GM18498 (cell line): ENCODE data around the gene TGOLN2.
"Not testable (repeated sequence)": the region's sequence is repeated elsewhere in the genome, so short reads cannot be mapped to it uniquely, and the experiment has no call there.

ENCODE experiments used
- ATAC-seq: cut with Tn5 transposase; IDR thresholded peaks from one replicate; pipeline ENCODE4 v1.9.1; 2021; ENCODE audit warnings: mild to moderate bottlenecking, moderate library complexity; ENCODE audit not compliant: unreplicated experiment

TGOLN2 gene

DNA sequence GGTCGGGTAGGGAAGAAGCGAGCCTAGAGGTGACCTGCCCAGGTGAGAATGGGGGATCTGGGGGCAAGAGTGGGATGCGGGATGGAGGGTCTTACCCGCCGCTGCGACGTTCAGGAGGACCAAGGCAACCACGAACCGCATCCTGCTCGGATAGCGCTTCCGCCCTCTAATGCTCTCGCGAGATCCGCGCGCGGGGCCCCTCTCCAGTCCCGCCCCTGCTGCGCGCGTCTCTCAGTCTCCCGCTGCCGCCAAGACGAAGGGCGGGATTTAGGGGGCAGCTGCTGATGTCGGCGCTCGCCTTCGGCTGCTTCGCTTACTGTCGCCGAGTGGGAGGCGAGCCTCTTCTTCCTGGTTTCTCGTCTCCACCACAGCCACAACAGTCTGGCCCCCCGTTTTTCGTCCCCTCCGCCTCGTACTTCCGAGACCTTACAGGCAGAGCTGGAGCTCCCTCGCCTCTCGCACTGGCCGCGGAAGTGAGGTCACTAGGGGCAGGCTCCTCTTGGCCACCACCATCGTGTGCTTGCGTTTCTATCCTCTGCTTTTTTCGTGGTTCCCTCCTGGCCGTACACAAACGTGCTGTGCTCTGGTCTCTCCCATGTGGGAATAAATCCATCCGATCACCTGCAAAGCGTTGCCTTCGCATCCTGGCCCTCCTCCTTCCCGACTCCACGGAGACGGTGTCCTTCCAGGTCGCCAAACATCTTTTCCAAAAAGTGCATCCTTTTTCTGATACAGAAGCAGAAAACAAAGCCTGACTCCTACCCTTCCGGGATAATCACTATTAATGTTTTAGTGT lies at the start of gene TGOLN2:
Gene TGOLN2 (minus strand): TSS at position 168 of the 796 bp plus-strand sequence. CDS start 27 bp downstream, at position 141.
- ATAC-seq, result peak; percentile 86

DNA sequence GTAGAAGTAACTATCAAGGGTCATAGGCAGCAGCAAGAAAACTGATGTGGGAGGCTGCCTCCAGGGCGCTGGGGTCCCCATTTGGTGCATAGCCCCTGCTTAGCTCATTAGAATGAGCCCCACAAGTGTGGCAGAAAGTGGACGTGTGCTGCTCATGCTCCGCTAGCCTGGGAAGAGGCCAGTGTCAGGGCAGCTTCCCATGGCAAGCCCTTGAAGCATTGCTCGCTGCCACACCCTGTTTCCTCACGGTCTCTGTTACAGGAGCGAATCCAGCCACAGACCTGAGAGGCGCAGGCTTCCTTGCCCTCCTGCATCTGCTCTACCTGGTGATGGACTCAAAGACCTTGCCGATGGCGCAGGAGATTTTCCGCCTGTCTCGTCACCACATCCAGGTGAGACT lies 49.3 kb upstream of the TGOLN2 start:
- no peak for ATAC-seq

DNA sequence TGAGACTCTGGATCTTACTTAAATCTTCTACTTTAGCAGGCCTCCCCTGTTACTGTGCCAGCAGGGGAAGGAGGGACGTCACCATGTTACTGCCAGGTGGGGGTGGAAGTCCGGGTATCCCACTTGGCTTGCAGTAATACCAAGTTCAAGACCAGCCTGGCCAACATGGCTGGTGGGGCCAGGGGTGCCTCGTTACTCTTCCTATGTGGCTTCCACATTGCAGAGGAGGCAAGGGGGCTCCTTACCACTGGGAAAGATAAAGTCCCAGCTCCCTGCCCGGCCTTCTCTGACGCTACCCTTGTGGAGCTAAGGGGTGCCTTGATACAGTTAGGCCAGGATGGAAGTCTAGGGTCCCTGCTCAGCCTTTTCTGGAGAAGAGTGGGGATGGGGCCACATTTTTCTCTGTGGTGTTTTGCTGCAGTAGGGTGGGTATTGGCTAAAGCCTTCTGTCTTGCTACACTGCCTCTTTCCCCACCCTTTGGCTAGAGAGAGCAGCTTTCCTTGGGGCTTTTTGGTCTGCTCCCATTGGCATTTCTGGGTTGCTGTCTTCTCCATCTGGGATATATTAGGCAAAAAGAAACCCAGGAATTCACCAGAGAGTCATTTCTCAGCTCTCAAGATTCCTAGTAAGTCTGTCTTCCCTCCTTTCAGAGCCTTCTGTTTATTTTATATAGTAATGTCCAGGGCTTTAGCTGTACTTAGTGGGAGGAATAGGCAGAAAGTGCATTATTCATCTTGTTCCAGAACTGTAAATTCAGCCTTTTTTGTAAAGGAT lies 48.7 kb upstream of the TGOLN2 start:
- no peak for ATAC-seq

DNA sequence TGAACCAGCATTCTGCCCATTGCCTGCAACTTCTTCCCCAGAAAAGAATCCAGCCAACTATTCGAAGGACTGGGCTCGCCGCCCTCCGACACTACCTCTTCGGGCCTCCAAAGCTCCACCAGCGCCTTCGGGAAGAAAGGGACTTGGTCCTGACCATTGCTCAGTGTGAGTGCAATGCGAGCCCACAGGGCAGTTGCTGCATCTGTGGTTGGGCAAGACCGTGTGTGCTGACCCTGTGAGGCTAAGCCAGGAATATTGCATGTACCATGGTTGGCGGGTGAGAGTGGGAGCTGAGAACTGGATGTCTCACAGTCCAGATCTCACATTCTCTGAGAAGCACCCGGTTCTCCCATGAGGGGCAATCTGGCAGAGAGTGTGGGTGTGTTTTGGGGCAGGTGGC lies 43.3 kb upstream of the TGOLN2 start:
- no peak for ATAC-seq

DNA sequence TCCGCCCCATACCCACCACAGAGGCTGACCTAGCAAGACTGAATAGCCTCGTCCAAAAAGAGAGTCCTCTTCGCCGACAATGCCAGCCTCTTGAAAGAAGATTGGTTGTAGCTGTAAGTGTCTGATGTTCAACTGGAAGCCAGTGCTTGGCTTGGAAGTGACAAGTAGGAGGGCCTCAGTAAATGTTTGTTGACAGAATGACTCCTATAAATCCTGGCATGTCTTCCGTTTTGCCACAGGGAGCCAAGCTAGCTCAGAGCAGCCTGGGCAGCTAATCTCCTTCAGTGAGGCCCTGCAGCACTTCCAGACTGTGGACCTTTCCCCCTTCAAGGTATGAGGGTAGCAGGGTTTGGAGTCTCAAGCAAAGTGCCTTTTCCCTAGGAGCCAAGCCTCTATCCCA lies 41.7 kb upstream of the TGOLN2 start:
- no peak for ATAC-seq

DNA sequence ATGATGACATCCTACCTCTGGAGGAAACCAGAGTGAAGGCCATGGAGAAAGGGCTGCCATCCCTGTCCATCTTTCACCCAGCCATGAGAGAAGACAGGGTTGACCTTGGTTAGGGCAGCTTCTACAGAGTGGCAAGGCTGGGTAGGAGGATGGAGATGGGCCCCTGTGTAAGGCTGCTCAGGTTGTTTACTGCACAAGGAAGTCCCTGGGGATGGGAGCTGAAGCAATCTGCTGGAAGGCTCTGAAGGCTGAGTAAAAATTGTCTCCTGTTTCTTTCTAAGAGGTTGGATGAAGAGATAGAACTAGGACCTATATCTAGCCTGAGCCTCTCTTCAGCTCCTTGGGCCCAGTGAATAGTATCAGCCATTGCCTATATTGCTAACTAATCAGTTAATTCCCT lies 41.1 kb upstream of the TGOLN2 start:
- no peak for ATAC-seq

DNA sequence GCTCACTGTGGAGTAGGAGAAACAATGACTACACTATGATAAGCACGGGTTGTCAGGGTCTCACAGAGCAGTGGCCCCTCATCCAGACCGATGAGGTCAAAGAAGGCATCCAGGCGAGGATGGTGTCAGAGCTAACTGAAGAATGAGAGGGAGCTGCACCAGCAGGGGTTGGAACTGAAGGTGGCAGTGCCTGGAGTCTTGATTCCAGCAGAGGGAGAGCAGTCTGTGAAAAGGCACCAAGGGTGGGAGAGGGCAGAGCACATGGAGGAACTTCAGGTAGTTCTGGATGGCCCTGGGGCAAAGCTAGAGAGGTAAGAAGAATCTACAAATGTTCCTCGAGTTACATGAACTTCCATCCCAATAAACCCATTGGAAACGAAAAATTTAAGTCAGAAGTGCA lies 39.4 kb upstream of the TGOLN2 start:
- no peak for ATAC-seq

DNA sequence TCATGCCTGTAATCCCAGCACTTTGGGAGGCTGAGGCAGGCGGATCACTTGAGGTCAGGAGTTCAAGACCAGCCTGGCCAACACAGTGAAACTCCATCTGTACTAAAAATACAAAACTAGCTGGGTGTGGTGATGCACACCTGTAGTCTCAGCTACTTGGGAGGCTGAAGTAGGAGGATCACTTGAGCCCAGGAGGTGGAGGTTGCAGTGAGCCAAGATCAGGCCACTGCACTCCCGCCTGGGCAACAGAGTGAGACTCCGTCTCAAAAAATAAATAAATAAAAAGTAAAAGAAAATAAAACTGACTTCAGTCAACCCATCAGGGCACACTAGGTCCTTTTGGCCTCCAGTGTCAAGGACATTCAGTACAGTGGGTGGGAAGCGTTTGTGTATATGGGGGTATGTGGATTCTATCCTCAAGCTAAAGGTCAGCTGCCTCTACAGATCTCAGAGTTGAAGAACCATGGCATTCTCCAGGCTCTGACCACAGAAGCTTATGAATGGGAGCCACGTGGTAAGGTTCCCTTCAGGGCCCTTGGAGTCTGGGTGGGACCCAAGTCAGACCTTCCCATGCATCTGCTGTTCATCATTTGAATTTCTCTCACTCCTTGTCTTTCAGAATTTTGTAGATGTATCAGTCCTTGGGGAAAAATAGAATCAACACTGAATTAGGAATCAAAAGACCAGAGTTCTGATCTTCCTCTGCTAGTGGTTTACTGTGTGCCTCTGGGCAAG lies 35.0 kb upstream of the TGOLN2 start:
- ATAC-seq, result not testable (repeated sequence)

DNA sequence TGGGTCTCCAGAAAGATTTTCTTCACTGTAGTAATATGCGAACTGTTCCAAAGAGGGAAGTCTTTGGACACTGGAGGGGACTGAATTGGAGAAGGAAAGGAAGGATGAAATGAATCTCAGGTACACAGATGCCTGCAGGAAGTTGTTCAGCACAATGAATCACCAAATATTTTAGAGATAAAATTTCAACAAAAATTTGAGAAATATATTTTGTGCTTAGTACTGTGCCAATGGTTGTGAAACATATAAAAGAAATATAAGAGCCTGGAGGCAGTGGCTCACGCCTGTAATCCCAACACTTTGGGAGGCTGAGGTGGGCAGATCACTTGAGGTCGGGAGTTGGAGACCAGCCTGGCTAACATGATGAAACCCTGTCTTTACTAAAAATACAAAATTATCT lies 29.9 kb upstream of the TGOLN2 start:
- no peak for ATAC-seq

DNA sequence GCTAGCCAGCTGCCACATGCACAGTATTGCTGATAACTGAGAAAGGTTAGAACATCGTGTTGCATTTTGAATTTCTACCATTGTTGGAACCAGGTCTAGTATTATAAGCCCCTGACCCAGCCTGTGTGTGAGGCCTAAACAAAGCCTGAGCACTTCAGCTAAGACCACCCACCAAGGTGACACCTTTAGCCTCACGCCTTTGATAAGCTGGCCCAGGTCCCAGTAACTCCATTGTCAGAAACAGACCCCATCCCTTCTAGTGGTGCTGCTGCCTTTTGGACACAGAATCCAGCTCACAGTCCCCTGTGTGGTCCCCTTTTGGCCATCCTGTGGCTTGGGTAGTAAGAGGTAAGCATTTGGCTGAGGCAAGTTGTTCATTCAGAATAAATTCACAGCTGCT lies 28.4 kb upstream of the TGOLN2 start:
- no peak for ATAC-seq

DNA sequence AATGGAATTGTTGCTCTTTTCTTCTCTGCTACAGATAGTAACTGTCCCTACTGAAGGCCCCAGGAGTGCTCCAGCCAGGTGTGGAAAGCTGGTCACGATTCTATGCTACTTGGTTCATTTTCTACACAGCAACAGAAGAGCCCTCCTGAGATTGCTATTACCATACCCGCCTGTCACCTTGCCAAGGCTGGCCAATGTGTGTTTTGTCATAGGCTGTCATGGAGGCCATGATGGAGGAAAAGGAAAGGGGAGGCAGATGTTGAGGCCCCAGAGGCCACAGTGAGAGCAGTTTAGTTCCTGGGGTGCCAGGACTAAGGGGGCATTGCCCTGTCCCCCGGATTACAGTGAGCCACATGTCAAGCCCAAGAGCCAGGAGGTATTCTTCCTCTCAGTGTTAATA lies 27.7 kb upstream of the TGOLN2 start:
- no peak for ATAC-seq

DNA sequence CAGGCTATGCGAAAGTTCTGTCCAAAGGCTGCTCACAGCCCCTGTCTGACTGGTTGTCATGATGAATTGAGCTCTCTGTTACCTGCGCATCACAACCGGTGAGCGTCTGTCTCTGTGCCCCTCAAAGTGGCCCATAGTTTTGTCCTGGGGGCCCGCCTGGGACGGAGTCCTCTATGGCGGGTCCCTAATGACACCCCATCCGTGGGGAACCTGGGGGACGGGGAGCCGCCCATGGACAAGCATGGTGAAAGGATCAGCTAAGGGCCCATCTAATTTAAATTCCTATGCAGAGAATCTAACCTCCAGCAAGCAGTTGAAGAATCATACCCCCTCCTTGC lies 27.3 kb upstream of the TGOLN2 start:
- peak; percentile 14 for ATAC-seq

DNA sequence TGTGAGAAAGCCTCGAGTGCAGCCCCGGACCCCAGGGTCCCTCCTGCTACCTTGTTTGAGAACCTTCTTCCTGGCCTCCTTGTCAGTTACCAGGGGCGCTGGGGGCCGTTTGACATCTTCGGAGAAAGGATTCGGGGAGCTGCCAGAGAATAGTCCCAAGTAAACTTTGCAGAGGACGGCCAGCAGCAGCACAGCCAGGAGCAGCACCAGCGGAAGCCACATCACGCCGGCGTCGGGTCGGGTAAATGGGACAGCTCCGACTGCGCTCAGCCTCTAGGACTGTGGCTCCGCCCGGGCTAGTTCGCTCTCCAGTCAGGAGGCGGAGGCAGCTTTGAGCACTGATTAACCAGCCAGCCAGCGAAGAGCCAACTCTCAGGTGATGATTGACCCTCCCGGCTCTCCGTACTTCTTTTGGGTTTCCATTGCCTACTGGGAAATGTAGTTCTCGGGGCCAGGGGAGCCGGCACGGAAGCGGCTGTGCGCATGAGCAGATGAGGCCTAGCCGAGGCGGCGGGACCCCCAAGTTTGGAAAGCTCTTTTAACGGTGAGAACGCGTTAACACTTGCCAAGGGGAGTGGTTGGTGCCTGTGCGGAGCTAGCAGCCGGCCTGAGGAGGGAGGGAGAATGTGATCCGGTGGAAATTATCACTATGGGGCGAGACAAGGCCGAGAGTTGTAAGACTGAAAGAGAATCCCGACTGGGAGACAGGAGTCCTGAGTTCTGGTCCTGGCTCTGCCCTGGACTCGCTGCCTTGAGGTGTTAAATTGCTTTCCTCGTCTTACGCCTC lies 26.7 kb upstream of the TGOLN2 start, which contains the start of the genes ELMOD3 and RETSAT:
Gene ELMOD3 (plus strand): TSS at position 484 of the 787 bp plus-strand sequence. CDS start 2,430 bp downstream, outside the sequence.
Gene RETSAT (minus strand): TSS at position 243 of the 787 bp plus-strand sequence. CDS start 21 bp downstream, at position 222.
- peak; percentile 97 for ATAC-seq

DNA sequence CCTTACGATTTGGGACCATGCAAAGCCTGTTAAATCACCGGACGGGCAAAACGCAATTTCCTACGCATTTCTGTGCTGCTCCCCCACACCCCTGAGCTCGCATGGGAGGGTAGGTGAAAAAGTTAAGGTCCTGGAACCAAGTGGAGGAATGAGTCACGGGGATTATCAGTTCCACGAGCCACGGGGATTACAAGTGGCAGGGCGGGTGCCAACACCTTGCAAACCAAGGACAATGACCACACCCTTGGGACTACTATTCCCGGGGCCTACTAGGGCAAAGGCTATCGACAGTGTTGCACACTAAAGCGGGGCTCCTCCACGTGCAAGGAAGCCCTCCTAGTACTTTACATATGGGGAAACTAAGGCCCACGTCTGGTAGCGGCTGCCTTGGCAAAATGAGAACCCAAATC lies 26.1 kb upstream of the TGOLN2 start:
- peak; percentile 8 for ATAC-seq

DNA sequence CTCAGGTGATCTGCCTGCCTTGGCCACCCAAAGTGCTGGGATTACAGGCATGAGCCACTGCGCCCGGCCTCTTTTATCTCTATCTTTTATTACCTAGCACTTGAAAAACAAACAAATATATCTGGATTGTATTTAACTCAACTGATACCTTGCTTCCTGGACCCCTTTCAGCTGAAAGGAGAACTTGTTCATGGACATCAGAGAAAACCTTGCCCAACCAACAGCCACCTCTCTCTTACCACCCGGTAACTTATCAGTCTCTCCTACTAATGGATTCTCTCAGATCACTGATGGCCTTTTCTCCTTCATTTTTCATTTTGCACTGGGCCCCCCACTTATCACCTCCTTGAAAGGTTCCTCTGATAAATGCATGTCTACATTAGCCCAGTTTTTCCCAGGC lies 19.8 kb upstream of the TGOLN2 start:
- ATAC-seq, result no peak

DNA sequence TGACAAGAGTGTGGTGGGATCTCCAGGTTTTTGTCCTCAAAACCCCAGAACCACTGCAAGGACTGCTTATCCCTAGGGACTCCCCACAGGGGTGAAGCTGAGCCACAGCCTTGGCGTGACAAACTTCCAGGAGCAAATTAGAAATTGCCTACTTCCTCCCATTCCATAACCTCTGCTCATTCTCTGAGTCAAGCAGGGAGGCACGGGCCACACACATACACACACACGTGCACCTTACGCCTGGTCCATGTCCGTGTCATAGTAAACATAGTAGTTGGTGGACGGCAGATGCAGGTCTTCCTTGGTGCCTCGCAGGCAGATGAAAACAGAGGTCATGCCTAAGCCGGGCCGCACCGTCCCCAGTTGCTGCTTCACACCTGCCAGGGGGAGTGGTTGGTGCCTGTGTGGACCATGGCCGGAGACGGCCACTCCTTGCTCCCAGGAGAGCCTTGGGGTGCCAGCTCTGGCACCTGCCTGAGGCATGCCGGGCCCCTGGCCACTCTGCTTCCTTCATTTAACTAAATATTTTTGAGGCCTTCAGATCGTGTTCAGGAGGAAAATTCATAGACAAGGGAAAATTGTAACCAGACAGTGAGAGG lies 16.7 kb upstream of the TGOLN2 start:
- ATAC-seq, result no peak

DNA sequence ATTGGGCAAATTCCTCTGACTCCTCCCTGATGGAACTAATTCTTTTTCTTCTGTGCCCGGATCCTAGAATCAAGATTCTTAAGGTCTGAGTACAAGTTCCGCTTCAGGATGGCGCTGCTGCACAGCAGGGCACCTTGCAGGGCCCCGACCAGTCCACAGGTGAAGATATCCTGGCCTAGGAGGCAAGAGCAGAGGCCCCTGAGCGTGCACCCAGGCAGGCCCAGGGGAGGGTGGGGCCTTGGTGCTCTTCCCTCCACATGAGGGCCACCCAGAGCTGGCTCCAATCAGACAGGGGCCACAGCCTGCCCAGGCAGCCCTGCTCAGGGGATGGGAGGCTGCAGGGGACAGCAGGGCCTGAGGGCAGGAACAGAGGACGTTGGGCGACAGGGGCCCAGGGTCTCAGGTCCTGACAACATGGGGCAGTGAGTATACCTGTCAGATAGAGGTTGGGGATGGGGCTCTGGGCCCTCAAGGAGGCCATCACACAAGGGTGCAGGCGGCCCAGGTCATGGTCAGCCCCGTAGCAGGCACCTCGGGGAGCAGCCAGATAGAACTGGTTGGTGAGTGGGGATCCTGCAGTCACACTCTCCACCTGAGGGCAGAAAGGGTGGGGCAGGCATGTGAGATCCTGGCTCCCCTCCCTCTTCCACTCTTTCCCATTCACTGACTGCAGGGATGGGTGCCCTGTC lies 15.6 kb upstream of the TGOLN2 start:
- not testable (repeated sequence) for ATAC-seq

DNA sequence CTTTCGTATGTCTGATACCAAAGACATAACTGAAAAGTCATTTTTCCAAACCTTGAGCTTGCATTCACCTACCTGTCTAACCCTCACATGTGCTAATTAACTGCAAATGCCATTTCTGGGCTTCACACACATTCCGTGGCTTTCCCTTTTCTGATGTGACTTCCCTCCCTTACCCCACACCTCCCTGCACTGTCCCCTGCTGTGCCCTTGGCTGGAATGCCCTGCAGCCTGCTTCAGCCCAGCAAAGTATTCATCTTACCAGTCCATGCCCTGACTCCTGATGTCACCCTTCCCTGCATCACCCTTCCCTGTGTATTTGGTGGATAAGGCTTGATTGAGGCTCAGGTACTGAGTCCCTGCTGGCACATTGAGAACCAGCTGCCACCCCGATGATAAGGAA lies 14.4 kb upstream of the TGOLN2 start:
- ATAC-seq, result no peak

DNA sequence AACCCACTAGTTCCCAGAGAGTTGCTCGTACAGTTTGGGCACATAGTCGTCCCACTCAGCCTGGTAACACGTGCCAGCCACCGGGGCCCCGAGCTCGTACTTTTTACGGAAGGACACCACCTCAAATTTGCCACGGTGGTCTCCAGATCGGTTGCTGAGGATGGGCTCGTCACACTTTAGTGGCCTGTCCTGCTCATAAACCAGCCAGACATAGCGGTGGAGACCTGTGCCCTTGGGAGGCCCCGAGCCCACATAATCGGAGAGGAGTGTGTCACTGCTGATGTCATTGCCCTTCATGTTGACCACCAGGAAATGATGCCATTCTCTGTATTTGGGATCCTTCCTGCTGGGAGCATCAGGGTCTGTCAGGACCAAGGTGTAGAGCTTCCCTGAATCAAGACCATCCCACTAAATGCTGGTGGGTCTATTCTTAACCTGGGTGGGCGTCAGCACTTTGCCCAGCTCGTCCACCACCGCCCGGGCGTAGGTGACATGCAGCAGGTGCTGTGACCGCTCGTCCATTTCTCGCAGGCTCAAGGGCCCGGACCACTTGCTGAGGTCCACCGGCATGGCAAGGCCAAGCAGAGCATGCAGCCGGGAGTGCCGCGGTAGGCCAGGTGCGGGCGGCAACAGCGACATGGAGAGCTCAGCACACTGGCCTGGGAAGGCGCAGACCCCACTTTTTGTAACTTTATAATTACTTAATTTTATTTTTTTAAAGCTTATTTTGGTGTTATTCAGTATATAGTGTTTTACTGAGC lies 13.7 kb upstream of the TGOLN2 start:
- no peak for ATAC-seq
